Right atrium auricular region (tissue), 2 donors: ENCODE measurements around the gene MAGI1. TPM values are rescaled to one million over a fixed set of nuclear protein-coding genes. Genes with fewer than 3 reads are reported as not detected.

Experiments used
- DNase-seq: peaks from one replicate; pipeline ENCODE4 v3.0.0-alpha.2; 2019; ENCODE audit warnings: low spot score
- H3K27ac ChIP-seq, 2 donors: fragments of 200-600 bp; sonication (generic); 1 replicate in 1 of 2; 2 replicates in 1 of 2; pipeline ENCODE4 v1.5.1; 2016 to 2019
- H3K27me3 ChIP-seq, 2 donors: fragments of 200-600 bp; sonication (generic); one replicate each; pipeline versions ENCODE4 v1.5.1 to v1.6.0; 2017 to 2019
- H3K36me3 ChIP-seq: fragments of 200-600 bp; sonication (generic); one replicate; pipeline ENCODE4 v1.5.1; 2016
- H3K4me1 ChIP-seq, 2 donors: fragments of 200-600 bp; sonication (generic); one replicate each; pipeline versions ENCODE4 v1.5.1 to v1.6.0; 2017 to 2019
- H3K4me3 ChIP-seq, 2 donors: fragments of 200-600 bp; sonication (generic); 1 replicate in 1 of 2; 2 replicates in 1 of 2; pipeline ENCODE4 v1.5.1; 2017 to 2019; ENCODE audit warnings: mild to moderate bottlenecking in 1 of 2, moderate library complexity in 1 of 2
- H3K9me3 ChIP-seq, 2 donors: fragments of 200-600 bp; sonication (generic); one replicate each; pipeline ENCODE4 v1.5.1; 2019
- total RNA-seq, 2 donors: library from RNA; depleted of rRNA; stranded (reverse); fragments of >200 nt; gene quantifications; one replicate each; pipeline ENCODE4 v1.1.0, GENCODE V29; 2016
- TF ChIP-seq, protein P1 (sequence below), 2 donors: fragments of 200-600 bp; sonication (generic); IDR thresholded peaks; one replicate each; pipeline ENCODE4 v1.5.1; 2019; ENCODE audit warnings: antibody characterized with exemption in 2 of 2

Gene MAGI1
- total RNA-seq, 2 donors from 2014 or later = 28.5 to 34.8 TPM

DNA sequence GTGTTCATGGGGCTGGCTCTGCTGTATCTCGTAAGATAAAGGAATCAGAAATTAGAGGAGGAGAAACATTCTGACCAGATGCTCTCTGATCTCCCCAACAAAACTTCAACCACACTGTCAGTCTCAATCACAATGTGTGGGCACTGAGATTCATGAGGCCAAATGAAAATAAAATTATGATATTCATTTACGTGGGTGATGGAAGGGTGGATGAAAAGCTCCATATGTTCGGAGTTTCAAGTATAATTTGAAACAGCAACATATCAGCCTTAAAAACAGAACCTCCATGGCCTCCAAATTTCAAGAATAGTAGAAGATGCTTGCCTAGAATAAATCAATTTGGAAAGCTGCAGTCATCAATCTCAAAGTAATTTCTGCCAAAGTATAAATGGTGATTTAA lies 363.7 kb downstream of the MAGI1 start:
- TF ChIP-seq, protein P1, sequence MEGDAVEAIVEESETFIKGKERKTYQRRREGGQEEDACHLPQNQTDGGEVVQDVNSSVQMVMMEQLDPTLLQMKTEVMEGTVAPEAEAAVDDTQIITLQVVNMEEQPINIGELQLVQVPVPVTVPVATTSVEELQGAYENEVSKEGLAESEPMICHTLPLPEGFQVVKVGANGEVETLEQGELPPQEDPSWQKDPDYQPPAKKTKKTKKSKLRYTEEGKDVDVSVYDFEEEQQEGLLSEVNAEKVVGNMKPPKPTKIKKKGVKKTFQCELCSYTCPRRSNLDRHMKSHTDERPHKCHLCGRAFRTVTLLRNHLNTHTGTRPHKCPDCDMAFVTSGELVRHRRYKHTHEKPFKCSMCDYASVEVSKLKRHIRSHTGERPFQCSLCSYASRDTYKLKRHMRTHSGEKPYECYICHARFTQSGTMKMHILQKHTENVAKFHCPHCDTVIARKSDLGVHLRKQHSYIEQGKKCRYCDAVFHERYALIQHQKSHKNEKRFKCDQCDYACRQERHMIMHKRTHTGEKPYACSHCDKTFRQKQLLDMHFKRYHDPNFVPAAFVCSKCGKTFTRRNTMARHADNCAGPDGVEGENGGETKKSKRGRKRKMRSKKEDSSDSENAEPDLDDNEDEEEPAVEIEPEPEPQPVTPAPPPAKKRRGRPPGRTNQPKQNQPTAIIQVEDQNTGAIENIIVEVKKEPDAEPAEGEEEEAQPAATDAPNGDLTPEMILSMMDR (IDR thresholded peaks at IDR 0.05) = no peak
- Histone ChIP-seq H3K27ac (no peak overlapping the region), H3K4me1 (no peaks in the 10 kb centered on the region), H3K36me3 (no peaks in the 10 kb centered on the region), H3K4me3 (no peak overlapping the region), H3K27me3 (no peaks in the 10 kb centered on the region), H3K9me3 (no peaks in the 10 kb centered on the region)
- no peak for DNase-seq

DNA sequence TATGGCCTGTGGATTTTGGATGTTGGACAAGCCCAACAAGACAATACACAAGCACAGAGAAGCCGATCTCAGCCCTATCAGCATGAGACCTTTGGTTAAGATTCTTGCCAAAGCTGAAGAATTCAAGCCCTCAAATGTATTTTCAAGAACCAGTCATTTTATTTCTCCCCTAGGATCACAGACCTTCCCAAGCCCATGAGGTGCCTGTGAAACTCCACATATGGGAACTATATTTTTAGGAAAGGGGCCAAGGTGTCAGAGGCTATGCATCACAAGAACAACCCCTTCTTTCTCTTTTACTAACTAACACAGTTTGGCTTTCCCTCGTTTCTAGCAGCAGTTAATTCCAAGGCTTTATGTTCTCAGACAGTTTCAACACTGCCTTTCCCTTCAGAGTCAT lies 364.5 kb downstream of the MAGI1 start:
- TF ChIP-seq, protein P1 (IDR thresholded peaks at IDR 0.05) = no peak
- Histone ChIP-seq H3K9me3 (no peaks in the 10 kb centered on the region), H3K4me3 (no peak overlapping the region), H3K27me3 (no peaks in the 10 kb centered on the region), H3K27ac (no peak overlapping the region), H3K36me3 (no peaks in the 10 kb centered on the region), H3K4me1 (no peaks in the 10 kb centered on the region)
- DNase-seq = no peak

DNA sequence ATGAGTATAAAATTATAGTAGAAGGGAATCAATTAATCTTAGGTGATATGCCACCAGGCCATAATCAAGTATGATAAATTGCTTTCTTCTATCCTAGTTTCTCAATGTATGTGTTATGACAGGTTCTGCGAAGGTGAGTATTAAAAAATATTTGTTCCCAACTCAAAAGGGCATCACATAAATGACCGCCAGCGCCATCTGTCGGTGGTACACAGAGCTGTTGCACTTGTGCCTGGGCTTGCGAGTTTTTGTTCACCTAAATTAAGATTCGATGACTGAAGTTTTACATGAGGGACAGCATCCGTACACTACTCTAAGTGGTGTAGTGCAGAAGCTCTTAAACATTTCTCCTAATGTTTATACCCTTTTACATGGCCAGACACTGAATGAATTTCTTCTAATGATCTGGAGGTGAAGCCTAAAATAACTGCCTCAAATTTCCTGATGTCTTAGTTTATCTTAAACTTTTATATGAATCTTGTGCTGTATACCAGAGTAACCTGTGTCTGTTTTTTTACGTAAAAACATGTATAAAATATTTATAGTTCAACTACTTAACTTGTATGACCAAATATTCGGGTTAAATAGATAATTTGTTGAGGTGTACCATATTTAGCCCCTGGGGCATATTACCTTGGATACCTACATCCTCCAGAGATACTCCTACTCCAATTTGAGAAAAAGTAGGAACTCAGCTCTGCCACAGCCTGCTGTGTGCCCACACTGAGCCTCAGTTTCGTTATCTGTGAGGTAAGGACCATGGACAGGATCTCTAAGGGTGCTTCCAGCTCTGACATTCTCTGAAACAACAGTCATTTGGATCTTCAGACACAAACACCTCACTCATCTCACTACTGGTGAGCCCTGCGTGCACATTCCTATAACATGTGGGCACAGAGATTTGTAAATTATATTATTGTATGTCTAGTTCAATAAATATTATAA lies 365.6 kb downstream of the MAGI1 start:
- no peak for DNase-seq
- TF ChIP-seq, protein P1 (IDR thresholded peaks at IDR 0.05) = peak; percentile 69 to 84

DNA sequence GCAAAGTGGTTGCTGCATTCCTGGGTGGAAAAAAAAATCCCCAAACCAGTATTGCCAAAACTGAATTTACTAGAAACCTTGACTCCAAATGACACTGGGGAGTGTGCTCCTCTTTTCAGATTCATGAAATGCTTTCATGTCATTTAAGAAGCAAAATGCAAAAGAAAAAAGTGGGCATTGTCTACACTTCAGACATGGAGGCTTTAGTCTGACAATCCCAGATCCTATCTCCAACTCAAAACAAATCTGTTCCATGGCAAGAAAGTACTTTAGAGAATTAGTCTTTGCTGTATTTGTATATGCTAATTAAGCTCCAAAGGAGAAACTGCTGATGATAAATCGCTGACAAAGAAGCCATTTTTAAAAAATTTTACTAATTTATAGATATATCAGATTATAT lies 366.7 kb downstream of the MAGI1 start:
- TF ChIP-seq, protein P1 (IDR thresholded peaks at IDR 0.05) = no peak
- Histone ChIP-seq H3K36me3 (no peaks in the 10 kb centered on the region), H3K4me1 (no peaks in the 10 kb centered on the region), H3K4me3 (no peak overlapping the region), H3K27ac (no peak overlapping the region), H3K27me3 (no peaks in the 10 kb centered on the region), H3K9me3 (no peaks in the 10 kb centered on the region)
- no peak for DNase-seq

More for the DNA sequence above, 365.6 kb downstream of the MAGI1 start:
- Histone ChIP-seq H3K4me1 (no peaks in the 10 kb centered on the region), H3K4me3 (no peak overlapping the region), H3K9me3 (no peaks in the 10 kb centered on the region), H3K27ac (no peak overlapping the region), H3K36me3 (no peaks in the 10 kb centered on the region), H3K27me3 (no peaks in the 10 kb centered on the region)

DNA sequence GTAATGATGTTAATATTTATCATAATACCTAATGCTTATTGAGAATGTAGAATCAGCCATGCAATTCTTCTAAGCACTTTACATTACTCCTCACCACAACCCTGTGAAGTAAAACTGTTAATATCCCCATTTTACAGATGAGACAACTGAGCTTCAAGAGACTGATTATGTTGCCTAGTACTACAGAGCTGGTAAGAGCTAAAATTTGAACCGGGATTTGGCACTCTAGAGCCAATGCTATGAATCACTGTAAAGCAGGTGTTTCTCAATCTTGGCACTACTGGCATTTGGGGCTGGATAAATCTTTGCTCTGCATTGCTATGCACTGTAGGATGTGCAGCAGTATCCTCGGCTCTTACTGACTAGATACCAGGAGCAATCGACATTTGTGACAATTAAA lies 367.7 kb downstream of the MAGI1 start:
- no peaks in the 10 kb centered on the region for H3K27me3 ChIP-seq
- H3K4me3 ChIP-seq = no peak overlapping the region
- no peaks in the 10 kb centered on the region for H3K9me3 ChIP-seq
- H3K4me1 ChIP-seq = no peaks in the 10 kb centered on the region
- no peaks in the 10 kb centered on the region for H3K36me3 ChIP-seq
- no peak for DNase-seq
- TF ChIP-seq, protein P1 (IDR thresholded peaks at IDR 0.05) = no peak
- H3K27ac ChIP-seq = no peak overlapping the region
